Hematopoietic multipotent progenitor cell treated with erythropoietin and hydrocortisone succinate and interleukin-3 and kit ligand, for 4 days (in vitro differentiated cells): ENCODE data around the gene WSB2.
"Not testable (repeated sequence)": the region's sequence is repeated elsewhere in the genome, so short reads cannot be mapped to it uniquely, and the experiment has no call there.

ENCODE experiments used
- DNase-seq: peaks from one replicate; pipeline ENCODE4 v3.0.0-alpha.2; 2015

The WSB2 gene

GRCh38 chr12:118034429-118035189 is 26.4 kb downstream of the WSB2 start:
- DNase-seq, result no peak

- no peak for DNase-seq
These were observed 27.1 kb downstream of the WSB2 start for GRCh38 chr12:118033902-118034301.

GRCh38 chr12:118033323-118033722 is 27.7 kb downstream of the WSB2 start:
- DNase-seq, result no peak

- DNase-seq, result no peak
These were observed 28.8 kb downstream of the WSB2 start for GRCh38 chr12:118032188-118032587.

- no peak for DNase-seq
These were observed 31.8 kb downstream of the WSB2 start for GRCh38 chr12:118029166-118029565.

GRCh38 chr12:118025168-118025567 is 35.8 kb downstream of the WSB2 start:
- no peak for DNase-seq

- no peak for DNase-seq
These were observed 37.6 kb downstream of the WSB2 start for GRCh38 chr12:118023301-118023860.

GRCh38 chr12:118022728-118023109 is 38.3 kb downstream of the WSB2 start:
- no peak for DNase-seq

GRCh38 chr12:118022097-118022727 is 38.8 kb downstream of the WSB2 start:
- not testable (repeated sequence) for DNase-seq

GRCh38 chr12:118020036-118020435 is 40.9 kb downstream of the WSB2 start:
- no peak for DNase-seq

GRCh38 chr12:118017926-118018325 is 43.1 kb downstream of the WSB2 start:
- DNase-seq, result no peak

GRCh38 chr12:118016424-118017264 is 44.3 kb downstream of the WSB2 start, which contains the start of gene RFC5:
Gene RFC5, plus strand, starts transcription at chr12:118016703. Its CDS starts 125 bp downstream, at chr12:118016828.
- peak; percentile 99 for DNase-seq

- DNase-seq, result no peak
These were observed 45.0 kb downstream of the WSB2 start for GRCh38 chr12:118015944-118016343.

GRCh38 chr12:118015306-118015705 is 45.7 kb downstream of the WSB2 start:
- no peak for DNase-seq

GRCh38 chr12:118013283-118013682 is 47.7 kb downstream of the WSB2 start:
- no peak for DNase-seq

- DNase-seq, result no peak
These were observed 49.0 kb downstream of the WSB2 start for GRCh38 chr12:118011961-118012360.

- DNase-seq, result no peak
These were observed 49.6 kb downstream of the WSB2 start for GRCh38 chr12:118011377-118011776.

GRCh38 chr12:118010903-118011302 is 50.1 kb downstream of the WSB2 start:
- DNase-seq, result no peak

GRCh38 chr12:117999806-118000205 is 61.2 kb downstream of the WSB2 start:
- DNase-seq, result not testable (repeated sequence)

GRCh38 chr12:117998719-117999118 is 62.3 kb downstream of the WSB2 start:
- no peak for DNase-seq

GRCh38 chr12:117994551-117995438 is 66.2 kb downstream of the WSB2 start:
- DNase-seq, result no peak
